HG03558 (cell line): Measurements from ENCODE around the gene KLK1.

Experiments used
- ATAC-seq: cut with Tn5 transposase; IDR thresholded peaks from one replicate; pipeline ENCODE4 v1.9.1; 2021; ENCODE audit warnings: moderate number of reproducible peaks; ENCODE audit not compliant: unreplicated experiment; ENCODE audit errors: extremely low read depth

Gene KLK1

DNA sequence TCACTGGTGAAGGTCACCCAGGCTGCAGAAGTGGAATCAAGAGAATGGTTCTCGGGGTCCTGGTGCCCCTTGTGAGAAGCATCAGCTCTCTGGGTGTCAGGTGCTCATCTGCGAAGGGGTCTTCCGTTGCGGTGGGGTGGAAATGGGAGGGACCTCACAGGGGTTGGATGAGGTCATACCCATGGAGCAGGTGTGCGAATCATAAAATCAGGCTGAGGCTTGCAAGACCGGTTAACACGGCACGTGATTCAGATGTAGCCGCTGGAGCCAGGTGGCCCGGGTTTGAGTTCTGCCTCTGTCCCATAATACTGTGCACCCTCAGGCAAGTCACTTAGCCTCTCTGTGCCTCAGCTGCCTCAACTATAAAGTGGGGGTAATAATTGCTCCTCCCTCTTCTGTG lies 13.7 kb upstream of the KLK1 start:
- no peak for ATAC-seq

DNA sequence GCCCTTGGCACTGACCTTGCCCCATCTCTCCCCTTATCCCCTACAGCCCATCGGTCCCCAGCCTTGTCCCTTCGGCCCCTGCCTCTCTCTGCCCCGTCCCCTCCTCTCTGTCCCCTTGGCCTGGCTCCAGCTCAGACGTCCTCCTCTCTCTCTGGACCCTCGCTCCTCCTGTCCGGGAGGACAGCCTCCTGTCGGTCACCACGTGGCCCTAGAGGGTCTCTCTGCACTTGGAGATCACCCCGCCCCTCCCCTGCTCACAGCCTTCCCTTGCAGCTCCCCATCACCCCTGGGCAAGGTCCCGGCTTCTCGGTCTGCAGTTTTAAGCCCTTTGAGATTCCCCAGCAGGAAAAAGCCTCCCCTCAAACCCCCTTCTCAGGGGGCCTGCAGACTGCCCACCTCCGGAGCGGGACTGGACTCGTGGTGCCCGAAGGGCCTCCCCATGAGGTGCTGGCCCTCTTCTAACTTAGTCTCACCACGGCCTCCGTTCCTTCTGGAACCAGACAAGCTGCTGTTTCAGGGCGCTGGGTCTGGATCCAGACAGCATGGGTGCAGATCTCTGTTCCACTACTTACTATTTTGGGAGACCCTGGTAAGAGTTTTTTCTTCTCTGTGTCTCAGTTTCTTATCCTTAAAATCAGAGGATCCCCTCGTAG lies 13.1 kb upstream of the KLK1 start:
- ATAC-seq: no peak

DNA sequence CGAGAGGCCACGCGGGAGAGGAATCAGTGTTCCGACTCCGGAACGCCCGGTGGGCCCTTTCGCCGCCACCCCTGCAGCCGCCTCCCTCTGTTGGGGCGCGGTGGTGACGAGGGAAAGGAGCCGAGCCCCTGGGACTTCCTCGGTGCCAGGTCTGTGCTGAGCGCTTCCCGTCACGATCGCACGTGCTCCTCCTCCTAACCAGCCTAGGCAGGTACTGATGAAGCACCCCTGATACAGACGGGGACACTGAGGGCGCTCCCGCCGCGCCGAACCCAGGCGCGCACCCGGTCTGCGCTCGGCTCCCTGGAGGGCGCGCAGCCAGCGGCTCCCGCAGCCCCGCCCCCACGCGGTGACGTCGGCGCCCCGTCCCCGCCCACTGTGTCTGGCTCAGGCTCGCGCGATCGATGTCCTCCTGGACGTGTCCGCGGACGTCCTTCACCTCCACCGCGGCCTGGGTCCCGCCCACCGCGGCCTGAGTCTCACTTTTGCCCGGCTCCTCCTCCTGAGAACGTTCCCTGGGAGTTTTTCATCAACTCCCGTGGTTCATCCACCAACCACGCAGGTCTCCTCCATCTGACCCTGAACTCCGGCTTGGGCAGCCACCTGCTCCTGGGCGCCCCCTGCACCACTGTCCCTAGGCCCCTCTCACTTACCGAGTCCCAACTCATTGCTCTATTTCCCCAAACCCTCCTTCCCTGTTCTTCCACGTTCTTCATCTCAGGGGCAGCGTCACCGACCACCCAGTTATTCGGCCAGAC lies 12.4 kb upstream of the KLK1 start:
- peak; percentile 62 for ATAC-seq

DNA sequence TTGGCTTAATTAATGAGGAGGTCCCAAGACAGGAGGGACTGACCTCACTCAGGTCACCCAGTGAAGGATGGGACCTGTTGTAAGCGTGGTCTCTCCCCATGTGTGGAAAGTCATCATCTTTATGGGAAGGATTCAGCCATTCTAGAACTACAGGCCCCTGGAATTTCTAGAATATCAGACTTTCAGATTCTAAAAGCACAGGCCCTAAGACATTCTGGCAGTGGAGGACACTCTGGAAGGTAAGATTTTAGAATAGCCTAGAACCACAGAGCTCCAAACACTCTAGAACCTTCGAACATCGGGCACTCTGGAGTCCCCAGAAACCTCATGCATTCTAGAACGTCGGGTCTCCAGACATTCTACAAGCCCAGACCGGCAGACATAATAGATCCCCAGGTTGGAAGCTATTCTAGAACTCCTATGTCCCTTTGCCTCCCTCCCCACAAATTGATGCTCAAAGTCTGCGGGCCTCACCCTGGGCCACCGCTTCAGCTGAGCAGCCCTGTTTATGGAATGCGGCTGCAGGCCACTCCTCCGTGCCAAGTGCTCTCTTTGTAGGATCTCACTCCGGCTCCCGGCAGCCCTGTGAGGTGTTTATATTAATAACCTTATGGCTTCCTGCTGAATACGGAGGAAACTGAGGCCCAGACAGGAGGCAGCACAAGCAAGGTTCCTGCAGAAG lies 11.7 kb upstream of the KLK1 start:
- no peak for ATAC-seq

DNA sequence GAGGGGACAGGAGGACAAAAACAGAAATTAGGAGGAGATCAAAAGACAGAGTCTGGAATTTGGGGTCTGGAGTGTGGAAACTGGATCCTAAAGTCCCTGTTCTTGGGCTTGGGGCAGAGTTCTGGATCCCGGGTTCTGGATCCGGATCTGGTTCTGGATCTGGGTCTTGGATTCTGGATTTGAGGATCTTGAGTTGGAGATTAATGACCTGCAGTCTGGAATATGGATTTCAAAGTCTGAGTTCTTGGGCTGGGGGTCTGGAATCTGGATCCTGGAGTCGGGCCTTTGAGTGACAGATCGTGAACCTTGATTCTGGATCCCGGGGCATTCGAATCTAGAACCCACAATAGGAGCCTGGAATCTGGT lies 10.2 kb upstream of the KLK1 start:
- ATAC-seq: no peak

DNA sequence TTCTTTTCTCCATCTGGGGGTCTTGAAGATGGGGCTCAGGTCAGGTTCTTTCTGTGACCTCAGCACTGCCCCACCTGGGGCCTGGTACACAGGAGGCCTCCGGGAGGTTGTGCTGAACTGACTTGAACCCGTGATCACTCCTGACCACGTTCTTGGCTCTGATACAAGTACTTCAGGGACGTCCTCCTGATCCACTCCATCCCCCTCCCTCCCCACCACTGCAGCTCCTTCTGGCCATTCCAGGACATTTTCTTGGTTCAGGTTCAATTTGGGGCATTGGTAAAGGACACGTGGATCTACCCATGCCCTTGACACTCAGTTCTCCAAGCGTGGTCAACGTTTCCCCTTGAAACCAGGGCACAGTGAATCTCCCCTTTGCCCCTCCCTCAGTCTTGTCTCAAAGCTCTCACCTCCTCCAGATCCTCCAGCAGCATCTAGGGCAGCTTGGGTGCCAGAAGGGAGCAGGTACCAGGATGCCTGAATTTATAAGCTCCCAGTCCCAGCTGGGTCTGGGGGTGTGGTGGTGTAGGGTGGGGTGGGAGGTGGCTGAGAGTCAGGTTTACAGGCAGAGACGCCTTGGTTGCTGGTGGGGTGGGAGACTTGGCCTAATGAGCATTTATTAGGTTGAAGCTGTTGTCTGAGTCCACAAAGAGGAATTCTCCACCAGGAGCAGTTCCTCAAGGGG lies 9.7 kb upstream of the KLK1 start, which contains the start of gene KLK15:
TSS of gene KLK15 (minus strand) at position 458 of the 685 bp plus-strand sequence. CDS start 2,082 bp downstream, outside the sequence.
- ATAC-seq: no peak

DNA sequence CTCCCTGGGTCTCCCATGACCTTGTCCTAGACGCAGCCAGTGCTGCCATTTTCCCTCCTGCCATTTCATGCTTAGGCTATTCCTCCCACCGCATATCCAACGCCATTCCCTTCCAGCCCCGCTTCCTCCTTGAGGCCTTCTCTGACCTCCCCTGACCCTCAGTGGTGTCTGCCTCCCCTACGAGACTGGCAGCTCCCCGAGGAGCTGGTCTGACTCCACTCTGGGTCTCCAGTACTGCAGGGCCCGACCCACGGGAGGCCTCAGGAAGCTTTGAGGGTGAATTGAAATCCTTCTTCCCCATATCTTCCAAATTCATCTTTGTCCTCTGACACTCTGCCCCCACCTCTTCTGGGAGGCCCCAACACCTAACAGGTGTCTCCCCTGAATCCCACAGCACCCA lies 9.1 kb upstream of the KLK1 start:
- no peak for ATAC-seq

DNA sequence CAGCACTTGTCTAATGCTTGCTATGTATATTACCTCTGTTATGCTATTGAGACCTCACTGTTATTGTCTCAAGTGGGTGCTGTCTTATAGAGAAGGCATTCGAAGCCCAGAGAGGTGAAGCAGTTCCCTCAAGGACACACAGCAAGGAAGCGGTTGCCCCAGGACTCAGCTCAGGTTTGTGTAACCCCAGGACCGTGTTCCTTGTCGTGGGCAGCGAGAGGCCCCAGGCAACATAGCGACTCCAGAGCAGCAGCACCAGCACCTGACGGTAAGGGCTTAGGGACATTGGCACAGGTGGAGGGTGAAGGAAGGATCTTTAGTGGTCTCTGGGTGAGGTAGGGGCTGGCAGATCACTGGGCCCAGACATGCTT lies 7.4 kb upstream of the KLK1 start:
- no peak for ATAC-seq

DNA sequence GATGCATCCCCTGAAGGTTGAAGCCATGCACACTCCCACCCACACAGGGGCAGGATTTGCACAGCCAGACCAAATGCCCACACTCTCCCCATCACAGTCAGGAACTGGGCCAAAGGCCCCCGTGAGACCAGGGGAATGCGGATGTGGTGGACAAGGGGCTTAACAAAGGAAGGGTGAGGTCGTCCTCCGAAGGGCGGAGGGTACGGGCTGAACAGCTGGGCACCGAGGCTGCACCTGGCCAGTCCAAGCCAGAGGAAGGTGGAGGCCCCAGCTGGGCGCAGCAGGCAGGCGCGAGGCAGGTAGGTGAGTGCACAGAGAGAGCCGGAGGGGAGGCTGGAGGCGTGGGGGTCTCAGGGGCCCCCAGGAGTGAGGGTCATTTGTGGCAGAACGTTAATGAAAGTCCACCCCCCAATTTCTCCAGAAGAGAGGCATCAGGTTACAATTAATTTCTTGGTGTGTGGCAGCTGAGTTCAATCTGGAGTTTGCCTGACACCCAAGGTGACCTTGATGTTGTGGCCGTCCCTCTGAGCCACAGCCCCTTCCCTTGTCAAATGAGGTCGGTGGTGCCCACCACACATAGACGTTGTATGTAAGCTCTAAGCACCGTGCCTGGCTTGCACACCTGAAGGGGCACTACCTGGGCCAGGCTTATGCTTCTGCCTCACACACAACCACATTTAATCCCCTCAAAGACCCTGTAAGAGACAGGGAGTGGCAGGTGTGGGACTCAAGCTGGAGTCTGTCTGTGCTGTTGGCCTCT lies 6.9 kb upstream of the KLK1 start:
- ATAC-seq: no peak

DNA sequence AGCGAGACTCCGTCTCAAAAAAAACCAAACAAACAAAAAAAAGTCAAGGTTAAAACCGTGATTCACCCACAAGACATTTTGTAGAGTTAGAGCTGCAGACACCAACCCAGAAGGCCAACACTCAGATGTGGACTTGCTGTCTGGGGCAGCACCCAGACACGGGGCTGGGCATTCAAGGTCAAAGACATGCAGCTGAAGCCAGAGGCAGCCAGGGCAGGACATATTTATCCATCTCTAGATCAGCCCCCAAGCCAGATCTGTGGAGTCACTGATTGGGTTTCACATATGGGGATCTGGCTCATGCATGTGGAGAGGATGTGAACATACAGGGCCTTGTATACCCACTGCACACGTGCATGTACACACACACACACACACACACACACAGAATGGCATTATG lies 6.2 kb upstream of the KLK1 start:
- ATAC-seq: no peak

DNA sequence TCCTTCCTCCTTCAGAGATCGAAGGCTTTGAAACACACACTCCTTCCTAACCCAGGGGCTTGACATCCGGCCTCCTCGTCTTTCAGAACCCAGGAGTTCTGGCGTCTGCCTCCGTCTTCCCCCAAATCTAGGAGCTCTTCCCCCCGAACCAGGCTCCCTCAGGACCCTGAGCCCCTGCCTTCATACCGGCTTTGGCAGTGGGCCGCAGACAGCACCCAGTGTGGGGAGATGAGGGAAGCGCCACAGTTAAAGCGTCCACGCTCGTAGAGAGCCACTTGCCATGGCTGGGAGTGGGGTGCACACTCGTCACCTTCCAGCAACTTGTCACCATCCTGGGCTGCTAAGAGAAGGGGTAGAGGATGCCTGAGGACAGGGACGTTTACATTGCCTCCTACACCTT lies 3.9 kb upstream of the KLK1 start:
- no peak for ATAC-seq

DNA sequence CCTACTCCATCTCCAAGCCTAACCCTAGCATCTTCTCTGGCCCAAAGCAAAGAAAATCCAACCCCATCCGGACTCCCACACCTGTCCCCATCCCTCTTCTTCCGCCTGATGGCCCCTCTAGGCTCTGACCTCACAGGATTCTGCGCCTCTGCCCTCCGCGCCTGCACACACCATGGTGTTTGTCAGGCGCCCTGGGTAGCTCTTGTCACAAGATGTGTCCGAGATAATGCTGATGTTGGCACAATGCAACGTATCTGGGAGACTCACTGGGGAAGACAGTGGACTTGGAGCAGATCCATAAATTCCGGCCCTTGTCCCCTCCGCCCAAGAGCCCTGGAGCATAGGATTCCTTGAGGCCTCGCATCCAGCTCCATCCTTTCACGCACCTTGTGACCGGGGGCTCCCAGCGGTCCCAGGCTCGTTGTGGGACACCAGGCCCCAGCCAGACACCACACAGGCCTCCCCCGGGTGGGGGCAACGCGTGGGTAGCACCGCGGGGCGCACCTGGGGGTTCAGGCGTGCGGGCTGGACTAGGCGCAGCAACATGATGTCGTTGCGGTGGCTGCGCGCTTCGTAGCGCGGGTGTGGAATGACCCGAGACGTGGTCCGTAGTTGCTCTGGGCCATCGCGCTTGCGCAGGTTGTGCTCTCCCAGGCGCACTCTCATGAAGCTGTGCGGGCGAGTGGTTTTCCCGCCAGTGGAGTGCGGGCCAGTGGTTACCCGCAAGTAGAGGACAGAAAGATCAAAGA lies 3.1 kb upstream of the KLK1 start:
- ATAC-seq: no peak

DNA sequence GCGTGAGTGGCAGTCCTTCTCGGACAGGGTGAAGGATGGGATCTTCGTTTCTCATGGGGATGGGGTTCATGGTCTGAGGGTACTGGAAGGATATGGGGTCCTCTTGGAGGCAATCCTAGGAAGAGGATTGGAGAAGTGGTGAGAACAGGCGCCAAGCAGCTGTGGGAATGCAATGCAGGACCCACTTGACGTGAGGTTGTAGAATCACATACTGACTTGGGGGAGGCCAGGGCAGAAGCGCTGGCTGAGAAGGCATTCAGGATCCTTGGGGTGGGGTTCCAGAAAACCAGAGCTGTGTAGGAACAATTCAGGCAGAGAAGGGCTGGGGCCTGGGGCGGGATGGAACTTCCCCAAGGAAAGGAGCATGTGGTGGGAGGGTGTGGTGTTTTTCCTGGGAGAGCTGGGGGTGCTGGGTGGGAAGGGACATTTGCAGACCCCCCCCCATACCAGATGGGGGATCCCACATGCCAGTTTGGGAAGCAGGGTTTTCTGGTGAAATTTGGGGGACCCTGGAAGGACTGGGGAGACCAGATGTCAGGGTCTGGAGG lies 852 bp downstream of the KLK1 start:
- ATAC-seq: no peak

DNA sequence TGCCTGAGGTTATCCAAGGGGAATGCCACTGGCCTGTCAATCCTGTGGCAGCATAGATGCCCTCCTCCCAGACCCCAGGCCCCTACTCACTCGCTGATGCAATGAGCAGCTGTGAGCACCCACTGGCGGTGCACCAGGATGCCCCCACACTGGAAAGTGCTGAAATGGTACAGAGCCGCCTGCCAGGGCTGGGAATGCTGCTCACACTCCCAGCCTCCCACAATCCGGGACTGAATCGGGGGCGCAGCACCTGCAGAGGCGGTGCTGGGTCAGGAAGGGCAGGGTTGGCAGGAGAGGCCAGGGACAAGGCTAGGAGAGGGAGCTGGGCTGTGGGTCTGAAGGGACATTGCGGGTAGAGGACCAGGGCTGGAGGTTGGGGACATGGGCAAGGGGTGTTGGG lies 2.0 kb downstream of the KLK1 start:
- no peak for ATAC-seq

DNA sequence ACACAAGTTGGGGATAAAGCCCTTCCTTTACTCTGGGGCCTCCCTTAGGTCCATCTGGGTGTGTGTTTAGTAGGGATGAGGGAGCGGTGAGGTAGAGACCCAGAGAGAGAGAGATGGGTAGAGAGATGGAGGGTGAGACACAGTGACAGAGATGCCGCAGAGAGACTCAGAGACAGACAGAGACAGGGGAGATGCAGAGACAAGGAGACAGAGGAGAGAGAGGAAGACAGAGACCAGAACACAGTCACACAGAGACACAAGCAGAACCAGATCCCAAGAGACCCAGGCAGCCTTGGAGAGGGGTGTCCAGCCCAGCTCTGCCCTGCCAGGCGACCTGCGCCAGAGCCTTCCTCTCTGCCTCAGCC lies 2.4 kb downstream of the KLK1 start:
- ATAC-seq: no peak

DNA sequence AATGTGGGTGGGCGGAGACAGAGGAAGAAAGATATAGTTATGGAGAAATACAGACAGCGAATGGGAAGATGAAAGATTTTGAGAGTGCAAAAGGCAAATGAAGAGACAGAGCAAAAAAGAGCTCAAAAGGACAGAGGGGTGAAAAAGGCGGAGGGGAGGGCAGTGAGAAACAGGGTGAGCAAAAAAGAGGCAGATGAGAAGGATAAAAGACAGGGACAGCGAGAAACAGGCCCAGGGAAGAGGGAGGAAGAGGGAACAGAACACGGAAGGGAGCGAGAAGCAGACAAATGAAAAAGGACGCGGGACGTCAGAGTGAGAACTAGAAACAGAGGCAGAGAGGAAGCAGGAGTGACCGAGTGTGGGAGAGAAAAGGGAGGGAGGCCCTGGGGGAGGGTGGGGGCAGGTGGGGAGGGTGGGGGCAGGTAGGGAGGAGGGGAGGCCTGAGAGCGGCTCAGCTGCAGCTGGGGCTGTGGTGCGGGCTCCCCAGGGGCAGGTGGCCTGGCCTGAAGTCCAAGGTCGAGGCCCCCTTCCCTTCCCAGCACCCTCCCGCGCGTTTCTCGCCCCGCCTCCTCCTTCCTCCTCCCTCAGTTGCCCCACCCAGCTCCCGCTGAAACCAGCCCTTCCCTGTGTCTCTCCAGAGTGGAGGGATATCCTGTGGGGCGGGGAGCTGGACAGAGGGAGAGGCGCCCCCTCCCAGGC lies 2.9 kb downstream of the KLK1 start:
- ATAC-seq: no peak

DNA sequence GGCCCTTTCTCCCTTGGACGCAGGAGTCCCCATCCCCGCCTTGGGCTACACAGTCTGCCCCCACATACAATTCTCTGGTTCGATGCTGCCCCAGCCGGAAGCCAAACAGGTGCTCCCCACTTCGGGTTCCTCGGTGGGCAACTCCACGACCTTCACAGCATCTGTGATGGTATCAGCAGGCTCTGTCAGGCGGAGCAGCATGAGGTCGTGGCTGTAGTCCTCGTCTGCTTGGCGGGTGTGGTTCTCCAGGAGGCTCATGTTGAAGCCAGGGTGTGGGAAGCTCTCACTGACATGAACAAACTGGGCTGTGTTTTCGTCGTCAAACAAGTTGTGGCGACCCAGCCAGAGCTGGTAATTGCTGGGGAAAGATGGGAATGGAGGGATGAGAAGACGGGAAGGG lies 3.5 kb downstream of the KLK1 start:
- ATAC-seq: no peak

DNA sequence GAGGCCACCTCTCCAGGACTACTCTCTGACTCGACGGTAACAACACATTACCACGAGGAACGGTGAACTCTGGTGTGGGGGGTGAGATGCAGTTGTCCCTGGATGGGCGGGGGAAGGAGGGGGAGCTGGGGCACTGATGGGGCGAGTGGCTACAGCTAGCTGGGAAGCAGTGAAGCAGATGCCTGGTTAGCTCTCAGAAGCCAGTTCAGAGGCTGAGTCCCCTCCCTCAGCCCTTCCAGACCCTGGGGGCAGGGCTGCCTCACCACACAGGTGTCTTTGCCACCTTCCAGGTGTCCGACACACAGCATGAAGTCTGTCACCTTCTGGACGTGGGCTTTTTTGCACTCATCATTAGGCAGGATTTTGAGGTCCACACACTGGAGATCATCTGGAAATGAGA lies 4.0 kb downstream of the KLK1 start:
- no peak for ATAC-seq
